GM18909 (cell line): ENCODE results near the gene DEAF1.
"Not testable (repeated sequence)": the region's sequence is repeated elsewhere in the genome, so short reads cannot be mapped to it uniquely, and the experiment has no call there.

Experiments used
- ATAC-seq: cut with Tn5 transposase; IDR thresholded peaks from one replicate; pipeline ENCODE4 v1.9.1; 2021; ENCODE audit warnings: mild to moderate bottlenecking; ENCODE audit not compliant: unreplicated experiment, poor library complexity

DEAF1 gene

GRCh38 chr11:694563-695287, at the start of gene DEAF1:
TSS of gene DEAF1 (minus strand) at chr11:695222. CDS start at chr11:695047, 175 bp downstream.
- peak; percentile 80 for ATAC-seq

- ATAC-seq: no peak
Measured at GRCh38 chr11:742571-743201, 47.7 kb upstream of the DEAF1 start.

GRCh38 chr11:742156-742546, 47.1 kb upstream of the DEAF1 start:
- no peak for ATAC-seq

- ATAC-seq: not testable (repeated sequence)
Measured at GRCh38 chr11:737899-738298, 42.9 kb upstream of the DEAF1 start.

GRCh38 chr11:737366-737765, 42.3 kb upstream of the DEAF1 start:
- no peak for ATAC-seq

- ATAC-seq: not testable (repeated sequence)
Measured at GRCh38 chr11:734541-734940, 39.5 kb upstream of the DEAF1 start.

- no peak for ATAC-seq
Measured at GRCh38 chr11:733072-733471, 38.0 kb upstream of the DEAF1 start.

- no peak for ATAC-seq
Measured at GRCh38 chr11:729492-730074, 34.6 kb upstream of the DEAF1 start.

GRCh38 chr11:728901-729491, 34.0 kb upstream of the DEAF1 start:
- no peak for ATAC-seq

- peak; percentile 61 for ATAC-seq
Measured at GRCh38 chr11:727859-728748, 33.1 kb upstream of the DEAF1 start.

- no peak for ATAC-seq
Measured at GRCh38 chr11:727281-727701, 32.3 kb upstream of the DEAF1 start.

GRCh38 chr11:726278-727220, 31.5 kb upstream of the DEAF1 start:
- no peak for ATAC-seq

GRCh38 chr11:725624-726202, 30.7 kb upstream of the DEAF1 start:
- ATAC-seq: no peak

GRCh38 chr11:724778-725386, 29.9 kb upstream of the DEAF1 start:
- ATAC-seq: no peak

GRCh38 chr11:724049-724777, 29.2 kb upstream of the DEAF1 start:
- ATAC-seq: no peak

GRCh38 chr11:723120-723883, 28.3 kb upstream of the DEAF1 start:
- ATAC-seq: no peak

- ATAC-seq: no peak
Measured at GRCh38 chr11:722346-722811, 27.4 kb upstream of the DEAF1 start.
